Activated CD4-positive, alpha-beta T cell treated with anti-CD3 and anti-CD28 coated beads, Interleukin-2, amount 50 U/mL, for 1 hour (primary cell): ENCODE measurements around the gene RELL1.

Source experiments
- DNase-seq: peaks from one replicate; pipeline ENCODE4 v3.0.0-alpha.2; 2020

RELL1 gene

GRCh38 chr4:37664696-37665095 is 21.5 kb downstream of the RELL1 start:
- DNase-seq = no peak

- no peak for DNase-seq
These were observed 22.6 kb downstream of the RELL1 start for GRCh38 chr4:37663552-37663951.

DNA sequence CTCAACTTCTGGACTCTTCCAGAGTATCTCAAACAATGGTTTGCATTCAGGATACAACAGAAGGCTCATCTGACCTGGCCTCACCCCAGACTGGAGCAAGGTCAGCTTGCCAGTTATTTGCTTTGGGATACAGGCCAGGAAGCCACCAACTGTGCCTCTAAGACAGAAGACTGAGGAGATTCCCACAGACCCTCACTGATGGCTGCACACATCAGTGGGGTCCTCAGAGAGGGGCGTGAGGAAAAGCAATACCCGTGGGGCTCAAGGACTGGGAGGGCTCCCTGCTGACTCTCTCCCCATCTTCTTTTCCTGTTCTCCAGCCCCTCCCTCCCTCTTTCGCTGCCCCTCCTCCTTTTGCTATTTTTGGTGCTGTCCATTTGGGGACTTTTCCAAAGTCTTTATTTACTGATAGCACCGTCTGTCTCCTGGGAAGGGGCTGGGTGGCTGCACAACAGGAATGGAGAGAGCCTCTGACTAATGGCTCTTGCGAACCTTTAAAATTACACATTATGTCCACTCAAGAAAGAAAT is 23.2 kb downstream of the RELL1 start:
- no peak for DNase-seq

DNA sequence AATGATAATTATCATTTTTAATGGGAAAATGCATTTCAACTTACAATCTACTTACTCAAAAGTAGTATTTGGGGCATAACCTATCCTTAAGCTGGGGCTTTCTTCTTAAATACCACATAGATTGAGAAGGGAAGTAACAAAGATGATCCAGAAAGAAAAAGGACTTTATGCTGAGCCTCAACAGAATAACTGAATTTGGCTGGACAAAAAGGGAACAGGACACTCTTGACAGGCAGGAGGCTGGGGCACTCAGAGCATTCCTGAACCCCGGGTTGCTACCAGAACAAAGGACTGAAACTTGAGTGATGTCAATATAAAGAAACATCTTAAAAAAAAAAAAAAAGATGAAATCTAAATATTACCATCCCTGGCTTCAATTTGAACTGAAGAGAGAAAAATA is 23.9 kb downstream of the RELL1 start:
- no peak for DNase-seq

DNA sequence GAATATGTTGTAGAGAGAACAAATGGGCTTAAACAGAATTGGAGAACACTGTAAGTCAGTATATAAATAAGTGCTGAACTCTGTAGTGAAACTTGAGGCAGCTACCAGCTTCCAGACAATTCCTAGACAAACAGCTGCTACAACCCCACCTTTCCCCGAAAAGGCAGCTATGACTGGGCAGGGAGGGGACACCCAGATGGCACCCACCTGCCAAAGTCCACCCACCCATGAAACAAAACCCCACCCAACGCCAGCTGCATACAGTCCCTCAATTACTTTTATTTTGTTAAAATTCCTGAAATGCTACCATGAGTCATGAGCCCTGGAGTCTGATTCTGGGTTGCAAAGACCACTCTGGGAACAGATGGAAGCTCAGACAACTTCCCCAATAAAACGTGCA is 24.4 kb downstream of the RELL1 start:
- no peak for DNase-seq

DNA sequence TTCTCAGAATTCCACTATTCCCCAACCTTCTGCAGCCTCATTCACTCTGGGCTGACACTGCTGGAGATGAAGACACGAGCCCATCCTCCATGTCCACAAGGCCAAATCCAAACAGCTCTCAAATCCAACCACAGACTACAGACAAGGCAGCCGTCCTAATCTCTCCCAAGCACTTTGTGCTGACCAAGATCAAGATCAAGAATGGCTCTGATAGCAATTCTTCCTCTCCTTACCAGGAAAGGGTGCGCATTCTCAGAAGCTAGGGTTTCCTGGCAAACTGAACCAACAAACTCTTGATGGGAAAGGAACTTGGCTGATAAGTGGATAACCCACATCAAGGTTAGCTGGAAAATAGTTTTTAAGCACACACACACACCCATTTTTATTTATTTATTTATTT is 26.5 kb downstream of the RELL1 start:
- DNase-seq = no peak

- no peak for DNase-seq
These were observed 29.5 kb downstream of the RELL1 start for GRCh38 chr4:37656649-37657048.

DNA sequence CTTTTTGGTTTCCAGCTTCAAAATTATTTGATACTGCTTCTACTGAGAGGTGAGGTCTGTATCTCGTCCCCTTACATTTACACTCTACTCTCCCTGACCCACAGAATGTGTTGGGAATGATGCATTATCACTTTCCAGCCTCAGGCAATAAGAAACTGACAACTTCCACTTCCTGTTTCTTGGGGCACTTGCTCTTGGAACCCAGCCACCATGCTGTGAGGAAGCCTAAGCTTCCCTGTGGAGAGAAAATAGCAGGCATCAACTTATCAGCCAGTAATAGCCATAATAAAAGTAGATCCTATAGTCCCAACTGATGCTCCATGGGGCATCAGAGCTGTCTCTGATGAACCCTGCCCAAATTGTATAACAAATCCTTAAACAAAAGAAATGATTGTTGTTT is 32.6 kb downstream of the RELL1 start:
- DNase-seq = no peak

DNA sequence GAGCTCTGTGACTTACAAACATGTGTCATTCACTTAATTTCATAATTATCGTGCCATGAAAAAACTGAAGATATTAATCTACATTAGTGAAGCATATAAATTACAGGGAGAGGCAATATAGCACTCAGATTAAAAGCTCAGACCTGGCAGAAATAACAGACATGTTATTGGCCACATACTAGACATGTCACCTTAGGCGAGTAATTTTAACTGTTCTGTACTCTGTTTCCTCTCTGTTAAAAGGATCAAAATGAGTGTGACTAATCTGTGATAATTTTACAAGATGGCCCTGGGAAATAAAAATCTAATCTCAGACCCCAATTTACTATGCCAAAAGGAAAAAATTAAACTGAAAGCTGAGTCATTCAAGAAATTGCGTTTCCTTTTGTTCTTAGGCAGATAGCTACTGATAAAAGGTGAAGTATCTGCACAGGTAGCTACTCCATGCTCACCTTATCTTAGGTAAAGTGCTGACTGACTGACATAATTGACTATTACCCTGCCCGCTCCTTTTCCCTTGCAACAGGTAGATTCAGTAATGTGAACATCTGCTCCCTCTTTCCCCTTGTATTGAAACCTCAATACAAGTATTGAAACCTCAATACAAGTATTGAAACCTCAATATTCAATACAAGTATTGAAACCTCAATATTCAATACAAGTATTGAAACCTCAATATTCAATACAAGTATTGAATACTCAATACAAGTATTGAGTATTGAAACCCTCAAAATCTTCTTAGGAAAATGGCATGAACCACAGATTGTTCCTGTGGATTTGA is 33.2 kb downstream of the RELL1 start:
- DNase-seq = no peak

DNA sequence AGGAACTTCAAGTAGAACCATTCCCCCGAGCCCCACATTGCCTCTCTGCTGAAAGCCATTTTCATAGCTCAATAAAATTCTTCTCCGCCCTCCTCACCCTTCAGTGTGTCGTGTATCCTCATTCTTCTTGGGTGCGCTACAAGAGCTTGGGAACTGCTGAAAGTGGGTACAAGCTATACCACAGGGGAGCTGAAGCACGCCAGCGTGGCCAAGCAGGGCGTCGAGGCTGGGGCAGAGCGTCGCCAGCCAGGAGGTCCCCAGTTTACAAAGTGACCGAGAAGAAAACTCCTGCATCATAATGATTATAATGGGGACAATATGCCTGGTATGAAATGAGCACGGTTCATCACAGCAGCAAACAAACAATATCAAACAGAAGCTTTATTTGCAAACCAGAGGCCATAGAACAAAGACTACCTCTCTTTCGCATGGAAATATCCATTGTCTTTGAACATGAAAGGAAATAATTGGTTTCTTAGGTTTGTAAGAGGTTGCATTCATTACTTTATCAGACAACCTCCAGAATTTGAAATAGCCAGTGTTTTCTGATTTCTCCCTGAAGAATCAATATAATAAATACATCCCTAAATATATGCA is 34.3 kb downstream of the RELL1 start:
- no peak for DNase-seq

DNA sequence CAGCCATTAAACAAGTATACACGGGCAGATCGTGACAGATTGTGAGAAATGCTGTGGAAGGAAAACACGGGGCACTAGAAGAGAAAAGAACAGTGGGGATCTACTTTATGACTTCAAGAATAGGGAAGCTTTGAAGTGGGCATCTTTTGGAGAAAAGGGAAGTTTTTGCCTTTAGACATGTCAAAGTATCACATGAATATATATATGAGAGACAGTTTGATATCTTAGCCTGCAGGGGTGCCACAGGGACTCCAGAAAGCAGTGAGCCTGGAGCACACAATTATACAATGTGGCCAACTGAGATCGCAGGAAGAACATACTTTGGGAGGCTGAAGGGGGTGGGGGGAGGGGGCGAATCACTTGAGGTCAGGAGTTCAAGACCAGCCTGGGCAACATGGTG is 35.7 kb downstream of the RELL1 start:
- no peak for DNase-seq

DNA sequence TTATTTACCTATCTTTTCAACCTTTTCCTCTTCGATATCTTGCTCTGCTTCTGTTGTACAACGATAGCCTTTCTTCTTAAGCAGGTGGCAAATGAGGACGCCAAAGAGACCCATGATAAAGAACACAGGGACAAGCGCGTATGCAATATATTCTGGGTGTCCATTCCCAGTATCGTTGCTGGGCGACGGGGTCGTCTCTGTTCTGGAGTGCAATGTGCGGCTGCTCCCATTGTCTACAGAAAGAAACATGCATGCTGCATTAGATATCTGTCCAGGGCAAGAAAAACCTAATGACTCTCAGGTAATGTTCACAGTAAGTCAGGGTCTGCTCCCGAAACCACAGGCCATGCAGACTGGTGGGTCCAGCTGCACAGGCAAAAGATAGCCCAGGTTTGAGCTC is 36.9 kb downstream of the RELL1 start:
- DNase-seq = no peak

GRCh38 chr4:37648084-37648817 is 37.9 kb downstream of the RELL1 start:
- no peak for DNase-seq

DNA sequence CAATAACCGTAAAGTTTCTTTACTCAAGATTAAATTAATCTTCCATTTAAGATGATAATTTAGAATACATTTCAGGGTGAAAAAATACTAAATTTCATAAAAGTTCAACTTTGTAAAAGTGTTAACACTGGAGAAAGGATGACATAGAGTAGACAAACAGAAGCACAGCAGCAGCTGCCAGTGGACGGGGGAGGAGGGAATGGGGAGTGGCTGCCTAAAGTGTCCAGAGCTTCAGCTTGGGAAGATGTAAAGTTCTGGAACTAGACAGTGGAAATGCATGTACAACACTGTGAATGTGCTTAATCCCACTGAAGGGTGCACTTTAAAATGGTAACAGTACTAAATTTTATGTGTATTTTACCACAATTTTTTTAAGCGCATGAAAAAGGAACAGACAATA is 39.9 kb downstream of the RELL1 start:
- DNase-seq = no peak

DNA sequence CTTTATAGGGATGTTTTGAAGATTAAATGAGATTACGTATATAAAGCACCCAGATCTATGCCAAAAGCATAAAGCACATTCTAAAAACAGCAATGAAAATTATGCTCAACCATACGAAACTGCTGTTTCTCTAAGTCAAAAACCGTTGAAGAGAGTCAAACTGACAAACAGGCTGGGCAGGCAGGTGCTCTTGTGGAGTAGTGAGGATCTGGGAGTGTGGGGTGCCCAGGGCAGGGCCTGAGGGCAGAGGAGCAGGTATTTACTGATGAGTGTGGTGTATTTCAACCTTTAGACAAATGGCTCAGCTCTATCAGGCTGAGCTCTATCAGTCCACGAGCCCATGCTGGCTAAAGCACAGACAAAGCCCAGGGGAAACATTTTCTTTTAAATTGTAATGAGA is 40.4 kb downstream of the RELL1 start:
- DNase-seq = no peak

- DNase-seq = no peak
These were observed 41.2 kb downstream of the RELL1 start for GRCh38 chr4:37644962-37645361.

DNA sequence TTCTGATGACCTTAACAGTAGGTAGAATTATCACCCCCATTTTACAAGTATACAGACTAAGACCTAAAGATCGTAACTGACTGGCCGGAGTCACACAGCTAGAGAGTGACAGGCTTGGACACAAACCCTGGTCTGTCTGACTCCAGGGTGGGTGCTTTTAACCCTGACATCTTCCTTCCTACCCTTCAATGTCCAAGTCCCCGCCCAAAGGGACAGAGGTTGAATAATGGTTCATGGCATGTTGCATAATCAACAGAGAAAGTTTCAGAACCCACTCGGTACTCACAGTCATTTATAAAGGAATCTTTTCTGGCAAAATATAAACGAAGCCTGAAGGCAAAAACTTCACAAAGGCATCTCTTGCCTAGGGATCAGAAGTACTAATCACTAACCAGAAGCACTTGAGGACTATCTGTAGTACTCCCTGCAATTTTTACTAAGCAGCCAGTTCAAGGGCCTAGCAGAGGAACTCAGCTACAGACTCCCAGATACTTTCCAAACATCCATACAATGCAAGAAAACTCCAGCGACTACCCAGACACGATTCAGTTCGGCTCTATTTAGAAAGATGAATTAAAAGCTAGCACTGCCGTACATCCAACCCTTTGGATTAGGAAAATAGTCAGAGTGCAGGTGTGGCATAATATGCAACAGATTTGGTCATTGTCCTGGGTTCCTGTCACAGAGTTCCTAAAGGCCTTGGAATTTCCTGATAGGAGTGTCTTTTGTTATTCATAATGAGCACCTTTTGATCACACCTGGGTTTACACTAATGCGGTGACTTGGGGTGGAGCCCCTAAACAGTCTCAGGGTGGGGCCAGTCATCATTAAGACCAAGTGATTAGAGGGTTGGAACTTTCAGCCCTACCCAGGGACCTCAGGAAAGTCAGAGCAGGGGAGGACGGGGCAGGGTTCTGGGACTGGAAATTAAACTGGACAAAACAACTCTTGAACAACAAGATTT is 44.0 kb downstream of the RELL1 start:
- DNase-seq = no peak

GRCh38 chr4:37641352-37641751 is 44.8 kb downstream of the RELL1 start:
- no peak for DNase-seq

- no peak for DNase-seq
These were observed 46.5 kb downstream of the RELL1 start for GRCh38 chr4:37639551-37640285.

- DNase-seq = no peak
These were observed 51.0 kb downstream of the RELL1 start for GRCh38 chr4:37635155-37635554.

DNA sequence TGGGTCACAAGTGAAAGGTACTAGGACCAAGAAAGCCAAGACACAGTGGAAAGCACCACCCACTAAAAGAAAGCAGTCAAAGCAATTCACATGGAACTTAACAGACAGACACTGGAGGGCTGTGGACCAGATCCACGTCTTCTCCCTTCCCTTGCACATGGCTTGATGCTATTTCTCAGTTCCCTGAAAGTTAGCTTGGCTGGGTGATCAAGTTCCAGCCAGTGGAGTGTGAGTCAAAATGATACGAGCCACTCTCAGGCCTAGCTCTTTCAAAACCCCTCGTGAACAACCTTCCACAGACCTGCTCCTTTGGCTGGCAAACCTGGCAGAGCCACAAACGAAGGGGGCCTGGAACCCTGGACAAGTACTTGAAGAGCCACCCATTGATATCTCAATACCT is 52.0 kb downstream of the RELL1 start:
- no peak for DNase-seq

DNA sequence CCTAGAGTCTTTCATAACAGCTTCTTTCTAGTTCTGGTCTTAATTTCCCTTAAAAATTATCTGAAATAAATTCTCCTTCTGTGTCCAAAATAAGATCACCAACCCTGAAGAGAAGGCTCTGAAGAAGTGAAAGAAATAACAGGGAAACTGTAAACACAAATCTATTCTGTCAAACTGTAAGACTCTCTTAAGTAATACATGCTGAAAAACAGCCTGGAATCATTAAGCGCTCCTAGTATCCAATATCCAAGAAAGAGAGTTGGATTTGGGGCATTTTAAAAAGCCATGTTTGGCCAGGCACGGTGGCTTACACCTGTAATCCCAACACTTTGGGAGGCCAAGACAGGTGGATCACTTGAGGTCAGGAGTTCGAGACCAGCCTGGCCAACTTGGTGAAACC is 53.3 kb downstream of the RELL1 start:
- DNase-seq = no peak
